Measurements from ENCODE around the gene HLA-E. TPM values are rescaled to one million over a fixed set of nuclear protein-coding genes. Genes with fewer than 3 reads are reported as not detected.
A peak's percentile ranks its signal among the peaks of the same experiment; 100 is the strongest.
"Not testable (repeated sequence)": the region's sequence is repeated elsewhere in the genome, so short reads cannot be mapped to it uniquely, and the experiment has no call there.

Gene HLA-E
- total and polyA plus RNA-seq, 8 donors: 65.7 to 158 (median 86.7) TPM

DNA sequence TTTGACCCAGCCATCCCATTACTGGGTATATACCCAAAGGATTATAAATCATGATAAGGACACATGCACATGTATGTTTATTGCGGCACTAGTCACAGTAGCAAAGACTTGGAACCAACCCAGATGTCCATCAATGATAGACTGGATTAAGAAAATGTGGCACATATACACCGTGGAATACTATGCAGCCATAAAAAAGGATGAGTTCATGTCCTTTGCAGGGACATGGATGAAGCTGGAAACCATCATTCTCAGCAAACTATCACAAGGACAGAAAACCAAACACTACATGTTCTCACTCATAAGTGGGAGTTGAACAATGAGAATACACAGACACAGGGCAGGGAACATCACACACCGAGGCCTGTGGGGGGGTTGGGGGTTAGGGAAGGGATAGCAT, 37.1 kb downstream of the HLA-E start:
- H3K36me3 ChIP-seq; intact Hi-C loops (cut with DNase I); ATAC-seq; H3K27ac ChIP-seq; H3K4me1 ChIP-seq; H3K27me3 ChIP-seq; H3K4me3 ChIP-seq; DNase-seq; H3K9me3 ChIP-seq; FAIRE-seq: not testable (repeated sequence)
- WGBS, 2 donors: 92 to 94% methylated on average over 3 of the region's 3 CpGs

DNA sequence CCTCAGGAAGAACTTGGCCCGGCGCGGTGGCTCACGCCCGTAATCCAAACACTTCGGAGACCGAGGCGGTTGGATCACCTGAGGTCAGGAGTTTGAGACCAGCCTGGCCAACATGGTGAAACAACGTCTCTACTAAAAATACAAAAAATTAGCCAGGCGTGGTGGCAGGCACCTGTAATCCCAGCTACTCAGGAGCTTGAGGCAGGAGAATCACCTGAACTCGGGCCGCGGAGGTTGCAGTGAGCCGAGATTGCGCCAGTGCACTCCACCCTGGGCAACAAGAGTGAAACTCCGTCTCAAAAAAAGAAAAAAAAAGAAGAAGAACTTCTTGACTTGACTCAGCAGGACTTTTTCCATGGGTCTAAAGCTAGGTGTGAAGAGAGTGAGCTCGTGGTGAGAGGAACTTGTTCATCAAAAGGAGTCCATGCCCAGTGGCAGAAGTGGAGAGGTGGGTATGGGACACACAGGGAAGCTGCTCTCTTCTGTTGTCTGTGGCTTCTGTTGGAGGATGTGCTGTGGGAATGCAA, 40.1 kb downstream of the HLA-E start:
- WGBS, 2 donors: 90 to 93% methylated on average over 17 of the region's 17 CpGs
- H3K36me3 ChIP-seq; H3K27me3 ChIP-seq; ATAC-seq; H3K4me1 ChIP-seq; DNase-seq; intact Hi-C loops (cut with DNase I); H3K9me3 ChIP-seq; FAIRE-seq; H3K4me3 ChIP-seq: not testable (repeated sequence)
- peak overlapping the region in 1 of 4 donors; percentile 65 for H3K27ac ChIP-seq

DNA sequence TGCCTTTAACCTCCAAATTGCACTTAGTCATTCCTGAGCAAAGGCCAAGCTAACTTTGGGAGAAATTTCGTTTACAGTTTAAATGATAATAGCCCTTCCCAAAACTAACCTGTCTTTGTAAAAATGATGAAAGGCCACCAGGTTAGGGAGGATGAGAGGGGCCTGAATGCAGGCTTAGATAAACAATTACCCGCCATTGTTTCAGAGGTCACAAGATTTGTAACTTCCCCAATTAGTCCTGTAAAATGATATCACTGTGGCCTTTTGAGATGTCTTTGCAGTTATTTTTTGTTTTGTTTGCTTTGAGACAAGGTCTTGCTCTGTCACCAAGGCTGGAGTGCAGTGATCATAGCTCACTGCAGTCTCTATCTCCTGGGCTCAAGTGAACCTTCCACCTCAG, 40.7 kb downstream of the HLA-E start:
- TF ChIP-seq, protein P1, sequence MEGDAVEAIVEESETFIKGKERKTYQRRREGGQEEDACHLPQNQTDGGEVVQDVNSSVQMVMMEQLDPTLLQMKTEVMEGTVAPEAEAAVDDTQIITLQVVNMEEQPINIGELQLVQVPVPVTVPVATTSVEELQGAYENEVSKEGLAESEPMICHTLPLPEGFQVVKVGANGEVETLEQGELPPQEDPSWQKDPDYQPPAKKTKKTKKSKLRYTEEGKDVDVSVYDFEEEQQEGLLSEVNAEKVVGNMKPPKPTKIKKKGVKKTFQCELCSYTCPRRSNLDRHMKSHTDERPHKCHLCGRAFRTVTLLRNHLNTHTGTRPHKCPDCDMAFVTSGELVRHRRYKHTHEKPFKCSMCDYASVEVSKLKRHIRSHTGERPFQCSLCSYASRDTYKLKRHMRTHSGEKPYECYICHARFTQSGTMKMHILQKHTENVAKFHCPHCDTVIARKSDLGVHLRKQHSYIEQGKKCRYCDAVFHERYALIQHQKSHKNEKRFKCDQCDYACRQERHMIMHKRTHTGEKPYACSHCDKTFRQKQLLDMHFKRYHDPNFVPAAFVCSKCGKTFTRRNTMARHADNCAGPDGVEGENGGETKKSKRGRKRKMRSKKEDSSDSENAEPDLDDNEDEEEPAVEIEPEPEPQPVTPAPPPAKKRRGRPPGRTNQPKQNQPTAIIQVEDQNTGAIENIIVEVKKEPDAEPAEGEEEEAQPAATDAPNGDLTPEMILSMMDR (IDR thresholded peaks at IDR 0.05): no peak
- no peak for FAIRE-seq
- intact Hi-C loops (cut with DNase I): loop anchor here in 2 of 3 donors (5.0 to 10.0 kb wide), 2 partner anchors 45 to 48 kb away; partner anchors contain the start of gene HLA-E (in 1 of the 2)
- no peaks in the 10 kb centered on the region for H3K4me1 ChIP-seq
- no peaks in the 10 kb centered on the region for H3K9me3 ChIP-seq
- H3K27ac ChIP-seq: no peak overlapping the region
- 61 to 69% methylated on average over 2 of the region's 2 CpGs for WGBS, 2 donors
- no peak for DNase-seq
- ATAC-seq: no peak
- H3K27me3 ChIP-seq: no peaks in the 10 kb centered on the region
- no peaks in the 10 kb centered on the region for H3K36me3 ChIP-seq
- H3K4me3 ChIP-seq: no peak overlapping the region

DNA sequence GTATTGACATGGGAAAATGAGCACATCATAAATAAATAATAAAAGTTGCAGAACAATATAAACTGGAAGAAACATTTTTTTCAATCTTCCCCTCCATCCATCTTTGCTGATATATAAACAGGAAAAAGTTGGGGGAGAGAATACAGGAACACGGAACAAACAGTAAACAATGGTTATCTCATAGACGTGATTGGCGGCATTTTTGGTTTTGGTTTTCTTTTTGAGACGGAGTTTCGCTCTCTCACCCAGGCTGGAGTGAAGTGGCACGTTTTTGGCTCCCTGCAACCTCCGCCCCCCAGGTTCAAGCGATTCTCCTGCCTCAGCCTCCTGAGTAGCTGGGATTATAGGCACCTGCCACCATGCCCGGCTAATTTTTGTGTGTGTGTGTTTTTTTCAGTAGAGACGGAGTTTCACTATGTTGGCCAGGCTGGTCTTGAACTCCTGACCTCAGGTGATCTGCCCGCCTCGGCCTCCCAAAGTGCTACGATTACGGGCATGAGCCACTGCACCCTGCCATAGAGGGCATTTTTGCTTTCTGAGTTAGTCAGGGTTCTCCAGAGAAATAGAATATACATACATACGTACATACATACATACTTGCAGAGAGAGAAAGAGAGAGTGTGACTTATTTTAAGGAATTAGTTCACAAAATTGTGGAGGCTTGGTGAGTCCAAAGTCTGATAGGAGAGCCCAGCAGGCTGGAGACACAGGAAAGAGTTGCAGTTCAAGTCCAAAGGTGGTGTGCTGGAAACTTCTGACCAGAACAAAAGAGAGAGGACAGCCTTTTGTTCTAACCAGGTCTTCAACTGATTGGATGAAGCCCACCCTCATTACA, 44.4 kb downstream of the HLA-E start:
- no peak overlapping the region for H3K27ac ChIP-seq
- TF ChIP-seq, protein P1 (IDR thresholded peaks at IDR 0.05): no peak
- no peak for ATAC-seq
- no peaks in the 10 kb centered on the region for H3K36me3 ChIP-seq
- H3K27me3 ChIP-seq: no peaks in the 10 kb centered on the region
- H3K4me1 ChIP-seq: no peaks in the 10 kb centered on the region
- no peak overlapping the region for H3K4me3 ChIP-seq
- no peak for FAIRE-seq
- WGBS, 2 donors: 58 to 65% methylated on average over 15 of the region's 15 CpGs
- DNase-seq: no peak
- intact Hi-C loops (cut with DNase I): loop anchor here in 2 of 3 donors (5.0 to 10.0 kb wide), 2 partner anchors 49 to 51 kb away; partner anchors contain the start of gene HLA-E (in 1 of the 2)
- no peaks in the 10 kb centered on the region for H3K9me3 ChIP-seq

DNA sequence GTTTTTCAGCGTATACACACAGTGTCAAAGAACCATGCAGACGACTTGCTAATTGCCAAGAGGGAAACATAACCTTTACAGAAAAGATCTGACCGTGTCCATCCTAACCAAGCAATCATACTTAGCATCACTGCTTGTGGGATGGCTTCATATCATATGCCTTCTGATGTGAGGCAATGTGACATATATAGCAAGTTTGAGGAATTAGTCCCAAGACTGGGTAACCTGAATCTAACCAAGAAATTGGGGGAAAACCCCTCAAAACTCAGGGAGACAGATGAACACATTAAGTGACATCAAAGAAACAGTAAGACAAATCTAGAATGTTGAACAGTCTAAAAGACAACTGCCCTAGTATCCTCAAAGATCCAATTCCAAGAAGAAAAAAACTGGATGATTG, 48.6 kb downstream of the HLA-E start:
- Histone ChIP-seq H3K27me3 (no peaks in the 10 kb centered on the region), H3K36me3 (no peaks in the 10 kb centered on the region), H3K27ac (no peak overlapping the region), H3K4me1 (peaks cover 0 to 4% (median 3%) of the 10 kb centered on the region in 3 donors), H3K4me3 (no peak overlapping the region), H3K9me3 (no peaks in the 10 kb centered on the region)
- ATAC-seq: no peak
- intact Hi-C loops (cut with DNase I): loop anchor here in 1 of 3 donors (10.0 kb wide), 1 partner anchor 53 kb away; the partner anchor contains the start of gene HLA-E
- 64 to 82% methylated on average over 3 of the region's 3 CpGs for WGBS, 2 donors
- no peak for FAIRE-seq
- no peak for DNase-seq
- TF ChIP-seq, protein P1 (IDR thresholded peaks at IDR 0.05): no peak

All from pancreas (tissue), 10 donors.